Stomach (tissue), 9 donors: ENCODE measurements around the gene PLXNB3. TPM values are rescaled to one million over a fixed set of nuclear protein-coding genes. Genes with fewer than 3 reads are reported as not detected.

Source experiments
- DNase-seq, 2 donors: peaks; one replicate each; pipeline versions ENCODE4 v3.0.0 to v3.0.0-alpha.2; 2013 to 2019
- H3K27ac ChIP-seq, 5 donors: fragments of 200-600 bp in 4 of 5; sonication (generic) in 4 of 5; one replicate each; pipeline ENCODE4 v1.5.1; 2013 to 2019; ENCODE audit warnings: mild to moderate bottlenecking in 1 of 5, moderate library complexity in 1 of 5
- H3K27me3 ChIP-seq, 3 donors: fragments of 200-600 bp; sonication (generic); one replicate each; pipeline ENCODE4 v1.5.1; 2017 to 2019; ENCODE audit warnings: mixed run types in 1 of 3
- H3K36me3 ChIP-seq, 4 donors: fragments of 200-600 bp; sonication (generic); 1 replicate in 3 of 4; 2 replicates in 1 of 4; pipeline ENCODE4 v1.5.1; 2016 to 2019
- H3K4me1 ChIP-seq, 4 donors: fragments of 200-600 bp; sonication (generic); one replicate each; pipeline ENCODE4 v1.5.1; 2016 to 2019
- H3K4me3 ChIP-seq, 4 donors: fragments of 200-600 bp; sonication (generic) in 3 of 4; one replicate each; pipeline ENCODE4 v1.5.1; 2016 to 2019; ENCODE audit warnings: mild to moderate bottlenecking in 1 of 4
- H3K9me3 ChIP-seq, 4 donors: fragments of 200-600 bp; sonication (generic); one replicate each; pipeline ENCODE4 v1.5.1; 2016 to 2019
- EP300 ChIP-seq: sonication (generic); formaldehyde crosslinking; IDR thresholded peaks from one replicate; pipeline ENCODE4 v1.6.1; 2017; ENCODE audit warnings: antibody characterized with exemption
- POLR2A ChIP-seq, 4 donors: fragments of 450-650 bp; IDR thresholded peaks; one replicate each; pipeline ENCODE4 v1.6.1; 2016; ENCODE audit warnings: antibody characterized with exemption in 4 of 4, control low read depth in 2 of 4, mild to moderate bottlenecking in 1 of 4, moderate library complexity in 1 of 4
- POLR2AphosphoS5 ChIP-seq, 3 donors: sonication (generic); formaldehyde crosslinking; IDR thresholded peaks; one replicate each; pipeline ENCODE4 v1.6.1; 2016; ENCODE audit warnings: antibody characterized with exemption in 3 of 3
- WGBS, 5 donors: extraction: QIAGEN DNeasy Blood & Tissue Kit in 3 of 5; methylation state at CpG; one replicate each; pipeline versions ENCODE4 v1.1.5 to v1.1.7; 2013 to 2018; 5-methylcytosine and 5-hydroxymethylcytosine counted together
- intact Hi-C: fragments of 100-400 bp; cut with DNase I; formaldehyde crosslinking; loops from one replicate; pipeline ENCODE4 v1.15.1; 2023; ENCODE audit warnings: low total_unique reads
- polyA plus RNA-seq, 3 donors: library from polyadenylated mRNA; stranded (reverse); fragments of 200-250 nt; gene quantifications; one replicate each; pipeline ENCODE4 v1.2.3, GENCODE V29; 2013
- total RNA-seq, 5 donors: library from RNA; depleted of rRNA; stranded (reverse); fragments of >200 nt; gene quantifications; one replicate each; pipeline versions ENCODE4 v1.1.0 to v1.2.3, GENCODE V29; 2014 to 2016
- TF ChIP-seq, protein P1 (sequence below), 7 experiments: fragments of 450-650 bp in 4 of 7; fragments of 200-600 bp in 3 of 7; sonication (generic) in 3 of 7; IDR thresholded peaks; one replicate each; pipeline ENCODE4 v1.5.1; 2016 to 2019; ENCODE audit warnings: antibody characterized with exemption in 7 of 7, control low read depth in 2 of 7, mild to moderate bottlenecking in 1 of 7
- donor health status: healthy with polysubstance abuse.
- donor health status: Bipolar disorder and iron deficiency.
- donor health status: healthy.

Gene PLXNB3
- total and polyA plus RNA-seq, 8 donors = 1.8 to 49.2 (median 8.9) TPM

DNA sequence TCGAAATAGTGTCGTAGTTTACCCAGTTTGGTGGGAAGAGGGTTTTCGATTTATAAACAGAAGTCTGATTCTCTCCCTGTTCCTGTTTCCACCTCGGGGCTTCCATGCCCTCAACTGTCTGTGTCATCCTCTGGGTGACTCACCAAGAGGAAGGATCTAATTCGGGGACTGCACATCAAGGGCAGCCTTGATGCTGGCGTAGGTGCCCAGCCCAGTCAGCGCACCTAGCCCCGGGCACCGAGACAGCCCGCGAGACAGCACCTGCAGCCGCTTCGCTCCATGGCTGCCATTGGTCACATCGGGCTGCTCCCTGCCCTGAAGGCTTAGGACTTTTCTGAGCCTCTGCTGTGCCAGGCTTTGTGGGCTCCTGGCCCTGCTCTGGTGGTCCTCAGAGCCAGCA, 31.6 kb upstream of the PLXNB3 start:
- Histone ChIP-seq H3K4me1 (peaks cover 9 to 17% (median 15%) of the 10 kb centered on the region in 4 donors), H3K4me3 (no peak overlapping the region), H3K27me3 (no peaks in the 10 kb centered on the region), H3K27ac (no peak overlapping the region), H3K36me3 (peaks cover 0 to 42% (median 24%) of the 10 kb centered on the region in 4 donors), H3K9me3 (peaks cover 0 to 36% (median 6%) of the 10 kb centered on the region in 4 donors)
- intact Hi-C loops = no loop called here
- no peak for DNase-seq
- WGBS, 5 donors = 77 to 94% (median 92%) methylated on average over 3 to 14 of the region's 14 CpGs
- TF ChIP-seq EP300 = no peak
- TF ChIP-seq POLR2AphosphoS5 (IDR thresholded peaks at IDR 0.05) = no peak
- no peak for TF ChIP-seq POLR2A (IDR thresholded peaks at IDR 0.05)
- TF ChIP-seq, protein P1, sequence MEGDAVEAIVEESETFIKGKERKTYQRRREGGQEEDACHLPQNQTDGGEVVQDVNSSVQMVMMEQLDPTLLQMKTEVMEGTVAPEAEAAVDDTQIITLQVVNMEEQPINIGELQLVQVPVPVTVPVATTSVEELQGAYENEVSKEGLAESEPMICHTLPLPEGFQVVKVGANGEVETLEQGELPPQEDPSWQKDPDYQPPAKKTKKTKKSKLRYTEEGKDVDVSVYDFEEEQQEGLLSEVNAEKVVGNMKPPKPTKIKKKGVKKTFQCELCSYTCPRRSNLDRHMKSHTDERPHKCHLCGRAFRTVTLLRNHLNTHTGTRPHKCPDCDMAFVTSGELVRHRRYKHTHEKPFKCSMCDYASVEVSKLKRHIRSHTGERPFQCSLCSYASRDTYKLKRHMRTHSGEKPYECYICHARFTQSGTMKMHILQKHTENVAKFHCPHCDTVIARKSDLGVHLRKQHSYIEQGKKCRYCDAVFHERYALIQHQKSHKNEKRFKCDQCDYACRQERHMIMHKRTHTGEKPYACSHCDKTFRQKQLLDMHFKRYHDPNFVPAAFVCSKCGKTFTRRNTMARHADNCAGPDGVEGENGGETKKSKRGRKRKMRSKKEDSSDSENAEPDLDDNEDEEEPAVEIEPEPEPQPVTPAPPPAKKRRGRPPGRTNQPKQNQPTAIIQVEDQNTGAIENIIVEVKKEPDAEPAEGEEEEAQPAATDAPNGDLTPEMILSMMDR (IDR thresholded peaks at IDR 0.05) = no peak

DNA sequence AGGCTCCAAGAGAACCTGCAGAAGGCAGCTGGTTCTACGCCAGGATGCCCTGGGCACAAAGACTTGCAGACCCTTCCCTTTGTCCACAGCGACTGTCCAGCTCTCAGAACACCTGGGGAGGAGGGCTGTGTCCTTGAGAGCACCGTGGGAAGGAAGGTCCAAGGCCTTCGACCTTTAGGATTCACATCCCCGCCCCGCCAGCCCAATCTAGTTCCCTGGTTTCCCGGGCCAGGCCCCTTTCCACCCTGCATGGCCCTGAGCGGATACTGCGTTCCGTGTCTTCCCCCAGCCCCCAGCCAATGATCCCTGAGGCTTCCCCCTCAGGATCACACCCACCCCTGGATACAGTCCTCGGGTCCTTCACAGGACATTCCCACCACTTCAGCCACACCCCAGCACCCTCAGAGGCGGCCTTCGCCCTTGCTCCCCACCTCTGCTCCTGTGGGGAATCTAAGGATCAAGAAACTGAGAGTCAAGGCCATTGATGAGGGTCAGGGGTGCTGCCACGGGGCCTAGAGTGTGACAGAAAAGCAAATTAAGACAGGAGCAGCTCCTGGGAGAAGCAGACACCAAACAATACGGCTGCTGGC, 30.3 kb upstream of the PLXNB3 start:
- peaks cover 0 to 46% (median 30%) of the 10 kb centered on the region in 4 donors for H3K36me3 ChIP-seq
- H3K4me1 ChIP-seq = peaks cover 0 to 4% (median 1%) of the 10 kb centered on the region in 4 donors
- no peak overlapping the region for H3K4me3 ChIP-seq
- WGBS, 5 donors = 72 to 86% (median 82%) methylated on average over 5 to 15 of the region's 15 CpGs
- DNase-seq = no peak
- H3K27me3 ChIP-seq = no peaks in the 10 kb centered on the region
- H3K9me3 ChIP-seq = peaks cover 0 to 36% (median 6%) of the 10 kb centered on the region in 4 donors
- intact Hi-C loops = no loop called here
- TF ChIP-seq POLR2AphosphoS5 (IDR thresholded peaks at IDR 0.05) = no peak
- TF ChIP-seq EP300 = no peak
- TF ChIP-seq POLR2A (IDR thresholded peaks at IDR 0.05) = no peak
- TF ChIP-seq, protein P1 (IDR thresholded peaks at IDR 0.05) = no peak
- no peak overlapping the region for H3K27ac ChIP-seq

DNA sequence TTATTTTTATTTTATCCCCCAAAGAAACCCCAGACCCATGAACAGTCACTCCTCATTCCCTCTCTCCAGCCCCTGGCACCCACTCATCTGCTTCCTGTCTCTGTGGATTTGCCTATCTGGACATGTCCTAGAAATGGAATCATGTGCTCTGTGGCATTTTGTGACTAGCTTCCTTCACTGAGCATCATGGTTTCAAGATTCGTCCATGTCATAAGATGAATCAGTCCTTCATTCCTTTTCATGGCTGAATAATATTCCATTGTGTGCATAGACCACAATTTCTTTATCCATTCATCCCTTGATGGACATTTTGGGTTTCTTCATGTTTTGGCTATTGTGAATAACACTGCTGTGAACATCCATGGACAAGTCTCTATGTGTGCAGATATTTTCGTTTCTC, 29.2 kb upstream of the PLXNB3 start:
- no peaks in the 10 kb centered on the region for H3K27me3 ChIP-seq
- 68 to 93% (median 91%) methylated on average over 2 of the region's 2 CpGs for WGBS, 5 donors
- no peak overlapping the region for H3K4me3 ChIP-seq
- intact Hi-C loops = no loop called here
- H3K4me1 ChIP-seq = no peaks in the 10 kb centered on the region
- peaks cover 0 to 50% (median 26%) of the 10 kb centered on the region in 4 donors for H3K36me3 ChIP-seq
- H3K9me3 ChIP-seq = peaks cover 0 to 29% (median 6%) of the 10 kb centered on the region in 4 donors
- no peak overlapping the region for H3K27ac ChIP-seq
- TF ChIP-seq POLR2AphosphoS5 (IDR thresholded peaks at IDR 0.05) (no peak), POLR2A (IDR thresholded peaks at IDR 0.05) (no peak), EP300 (no peak)
- TF ChIP-seq, protein P1 (IDR thresholded peaks at IDR 0.05) = no peak
- no peak for DNase-seq

DNA sequence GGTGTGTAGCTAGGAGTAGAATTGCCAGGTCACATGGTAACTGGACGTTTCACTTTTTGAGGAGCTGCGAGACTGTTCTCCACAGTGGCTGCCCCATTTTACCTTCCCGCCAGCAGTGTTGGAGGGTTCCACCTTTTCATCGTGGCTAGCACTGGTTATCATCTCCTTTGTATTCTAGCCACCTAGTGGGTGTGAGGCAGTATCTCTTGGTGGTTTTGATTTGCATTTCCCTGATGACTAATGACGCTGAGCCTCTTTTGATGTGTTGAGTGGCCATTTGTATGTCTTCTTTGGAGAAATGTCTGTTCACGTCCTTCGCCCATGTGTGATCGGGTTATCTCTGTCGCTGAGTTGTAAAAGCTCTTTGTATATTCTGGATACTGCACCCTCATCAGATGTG, 28.8 kb upstream of the PLXNB3 start:
- Histone ChIP-seq H3K36me3 (peaks cover 0 to 49% (median 30%) of the 10 kb centered on the region in 4 donors), H3K27ac (no peak overlapping the region), H3K9me3 (peaks cover 0 to 25% (median 6%) of the 10 kb centered on the region in 4 donors), H3K4me3 (no peak overlapping the region), H3K27me3 (no peaks in the 10 kb centered on the region), H3K4me1 (no peaks in the 10 kb centered on the region)
- intact Hi-C loops = no loop called here
- WGBS, 5 donors = 74 to 80% (median 79%) methylated on average over 9 of the region's 9 CpGs
- TF ChIP-seq POLR2AphosphoS5 (IDR thresholded peaks at IDR 0.05) = no peak
- TF ChIP-seq, protein P1 (IDR thresholded peaks at IDR 0.05) = no peak
- TF ChIP-seq EP300 = no peak
- no peak for TF ChIP-seq POLR2A (IDR thresholded peaks at IDR 0.05)
- DNase-seq = no peak
